Heart left ventricle (tissue), 16 donors: ENCODE results near the gene COX8A. TPM values are rescaled to one million over a fixed set of nuclear protein-coding genes. Genes with fewer than 3 reads are reported as not detected.

Source experiments
- ATAC-seq, 4 donors: fragments of 200-7000 bp; cut with Tn5 transposase; one replicate each; pipeline ENCODE4 v1.9.1; 2020 to 2022; ENCODE audit warnings: moderate library complexity in 4 of 4, mild to moderate bottlenecking in 3 of 4, moderate number of reproducible peaks in 1 of 4
- DNase-seq, 5 donors: peaks; one replicate each; pipeline ENCODE4 v3.0.0-alpha.2; 2020
- H3K27ac ChIP-seq, 12 donors: fragments of 200-600 bp; sonication (generic) in 4 of 12; one replicate each; pipeline versions ENCODE4 v1.5.0 to v1.8.0; 2016 to 2022; ENCODE audit warnings: mild to moderate bottlenecking in 2 of 12
- H3K27me3 ChIP-seq, 9 donors: fragments of 200-600 bp; sonication (generic) in 2 of 9; one replicate each; pipeline versions ENCODE4 v1.5.1 to v1.8.0; 2016 to 2022; ENCODE audit warnings: mild to moderate bottlenecking in 3 of 9
- H3K36me3 ChIP-seq, 9 donors: fragments of 200-600 bp; sonication (generic) in 2 of 9; one replicate each; pipeline versions ENCODE4 v1.5.0 to v1.8.0; 2018 to 2022; ENCODE audit warnings: mild to moderate bottlenecking in 2 of 9
- H3K4me1 ChIP-seq, 12 donors: fragments of 200-600 bp; sonication (generic) in 4 of 12; one replicate each; pipeline versions ENCODE4 v1.5.0 to v1.8.0; 2016 to 2022; ENCODE audit warnings: mild to moderate bottlenecking in 3 of 12
- H3K4me3 ChIP-seq, 12 donors: fragments of 200-600 bp; sonication (generic) in 4 of 12; one replicate each; pipeline versions ENCODE4 v1.5.0 to v1.8.0; 2017 to 2022; ENCODE audit warnings: mild to moderate bottlenecking in 9 of 12, moderate library complexity in 4 of 12
- H3K9me3 ChIP-seq, 12 donors: fragments of 200-600 bp; sonication (generic) in 4 of 12; one replicate each; pipeline versions ENCODE4 v1.5.0 to v1.8.0; 2016 to 2022; ENCODE audit warnings: mild to moderate bottlenecking in 1 of 12
- CTCF ChIP-seq, 12 donors: fragments of 200-600 bp; sonication (generic) in 4 of 12; IDR thresholded peaks; one replicate each; pipeline versions ENCODE4 v1.5.0 to v1.8.0; 2018 to 2022; ENCODE audit warnings: antibody characterized with exemption in 12 of 12, mild to moderate bottlenecking in 5 of 12
- POLR2A ChIP-seq, 2 donors: fragments of 450-650 bp; IDR thresholded peaks; one replicate each; pipeline ENCODE4 v1.6.1; 2017; ENCODE audit warnings: antibody characterized with exemption in 2 of 2, mild to moderate bottlenecking in 2 of 2, moderate library complexity in 2 of 2
- WGBS, 4 donors: extraction: QIAGEN DNeasy Blood & Tissue Kit in 2 of 4; methylation state at CpG; one replicate each; pipeline versions ENCODE4 v1.1.5 to v1.1.7; 2013 to 2018; 5-methylcytosine and 5-hydroxymethylcytosine counted together
- intact Hi-C, 10 donors: fragments of 100-400 bp; cut with DNase I; formaldehyde crosslinking; loops; one replicate each; pipeline versions ENCODE4 v1.11.1 to v1.14.2; 2022
- polyA plus RNA-seq, 2 donors: library from polyadenylated mRNA; stranded (reverse); fragments of 200-250 nt; gene quantifications; one replicate each; pipeline ENCODE4 v1.2.3, GENCODE V29; 2013
- total RNA-seq, 9 donors: library from RNA; depleted of rRNA in 2 of 9; stranded (reverse); fragments of >200 nt in 2 of 9; fragmentation: NEBNext Ultra II Directional in 3 of 9; extraction: Animal tissue kit (Norgen Biotek cat#: 25700) in 3 of 9; gene quantifications; one replicate each; pipeline versions ENCODE4 v1.1.0 to v1.2.4, GENCODE V29; 2016 to 2023
- donor health status: ischemic (EF 13 %, LVEDD 7.1; RV severe dilation, severe dysfunction).
- donor health status: healthy with polysubstance abuse.
- donor health status: DM: no; HTN: yes; CAD: no.
- donor health status: DM: no; HTN: no; CAD: no.
- donor health status: ischemic (EF 25% LVEDD 6.9; RV normal size, moderate dysfunction).
- donor health status: ischemic (EF 25% LVEDD 5.7; RV mildly dilated, moderate dysfunction).
- donor health status: healthy.
- donor health status: DM: yes; HTN: yes; CAD: no.
- donor health status: ischemic (EF 35%, LVEDD 5.7; RV mildly dilated, moderate dysfunction).
- donor health status: nonischemic (EF 11% LVEDD 7.7; RV severe dilation, severe dysfunction).
- donor health status: DM: yes; HTN: yes; CAD: no.
- donor health status: PGD.
- donor health status: ischemic (EF 29% LVEDD 5.4; RV normal size, mild dysfunction).
- donor health status: nonischemic (EF 23%, LVEDD 6.1; RV moderate dilation, normal function).

The COX8A gene
- total and polyA plus RNA-seq, 11 donors: 673 to 2,448 (median 1,029) TPM

- Histone ChIP-seq H3K9me3 (no peaks in the 10 kb centered on the region), H3K36me3 (peaks cover 0 to 18% (median 4%) of the 10 kb centered on the region in 9 donors), H3K4me3 (no peak overlapping the region), H3K27me3 (no peaks in the 10 kb centered on the region), H3K4me1 (peaks cover 3 to 55% (median 21%) of the 10 kb centered on the region in 12 donors), H3K27ac (peak overlapping the region in 2 of 12 donors; percentile 5 to 38)
- ATAC-seq: no peak
- WGBS, 4 donors: 67 to 78% (median 72%) methylated on average over 8 to 10 of the region's 10 CpGs
- no peak for TF ChIP-seq POLR2A (IDR thresholded peaks at IDR 0.05)
- no peak for TF ChIP-seq CTCF (IDR thresholded peaks at IDR 0.05)
- intact Hi-C loops: loop anchor here in 1 of 10 donors (10.0 kb wide), 1 partner anchor 326 kb away; the partner anchor contains the start of genes CATSPERZ and ESRRA
- no peak for DNase-seq
Observed at GRCh38 chr11:63978551-63979239, 4.3 kb downstream of the COX8A start.

- WGBS, 4 donors: 83 to 88% (median 87%) methylated on average over 5 of the region's 5 CpGs
- Histone ChIP-seq H3K27ac (peak overlapping the region in 3 of 12 donors; percentile 5 to 38 (median 22)), H3K4me3 (no peak overlapping the region), H3K36me3 (peaks cover 0 to 18% (median 4%) of the 10 kb centered on the region in 9 donors), H3K27me3 (no peaks in the 10 kb centered on the region), H3K9me3 (no peaks in the 10 kb centered on the region), H3K4me1 (peaks cover 3 to 55% (median 18%) of the 10 kb centered on the region in 12 donors)
- intact Hi-C loops: loop anchor here in 1 of 10 donors (10.0 kb wide), 1 partner anchor 325 kb away; the partner anchor contains the start of genes CATSPERZ and ESRRA
- ATAC-seq (no peak), DNase-seq (no peak)
- no peak for TF ChIP-seq CTCF (IDR thresholded peaks at IDR 0.05)
- TF ChIP-seq POLR2A (IDR thresholded peaks at IDR 0.05): no peak
Observed at GRCh38 chr11:63979426-63979825, 5.0 kb downstream of the COX8A start.

GRCh38 chr11:63985812-63986155, 11.4 kb downstream of the COX8A start:
- Histone ChIP-seq H3K27ac (peak overlapping the region; percentile 81 to 93 (median 86)), H3K9me3 (no peaks in the 10 kb centered on the region), H3K27me3 (no peaks in the 10 kb centered on the region), H3K4me1 (peaks cover 0 to 34% (median 19%) of the 10 kb centered on the region in 12 donors), H3K4me3 (peak overlapping the region; percentile 73 to 100 (median 96)), H3K36me3 (peaks cover 0 to 26% (median 18%) of the 10 kb centered on the region in 9 donors)
- no peak for DNase-seq
- intact Hi-C loops: no loop called here
- ATAC-seq: peak; percentile 28 to 59 (median 38)
- WGBS, 4 donors: 0 to 4% (median 2%) methylated on average over 18 of the region's 18 CpGs
- no peak for TF ChIP-seq CTCF (IDR thresholded peaks at IDR 0.05)
- TF ChIP-seq POLR2A (IDR thresholded peaks at IDR 0.05): no peak

GRCh38 chr11:63986156-63986931, 11.9 kb downstream of the COX8A start, which contains the start of gene OTUB1:
Gene OTUB1 (plus strand): TSS chr11:63986438. CDS start chr11:63986457, 19 bp downstream.
- WGBS, 4 donors: 0 to 1% (median 1%) methylated on average over 33 to 63 of the region's 63 CpGs
- H3K36me3 ChIP-seq: peaks cover 0 to 32% (median 22%) of the 10 kb centered on the region in 9 donors
- H3K4me1 ChIP-seq: peaks cover 0 to 34% (median 19%) of the 10 kb centered on the region in 12 donors
- H3K9me3 ChIP-seq: no peaks in the 10 kb centered on the region
- H3K27ac ChIP-seq: peak within 1 kb of the TSS; percentile 81 to 93 (median 86)
- intact Hi-C loops: no loop called here
- no peaks in the 10 kb centered on the region for H3K27me3 ChIP-seq
- ATAC-seq: peak; percentile 82 to 95 (median 94)
- DNase-seq: peak; percentile 90 to 94 (median 94)
- peak within 1 kb of the TSS; percentile 73 to 100 (median 96) for H3K4me3 ChIP-seq
- TF ChIP-seq CTCF (IDR thresholded peaks at IDR 0.05): no peak
- TF ChIP-seq POLR2A (IDR thresholded peaks at IDR 0.05): peak in 1 of 2 donors; percentile 61
